T follicular helper cell (primary cell): ENCODE data around the gene MGAT5B.

Experiments
- DNase-seq: peaks from one replicate; pipeline ENCODE4 v3.0.0-alpha.2; 2020; ENCODE audit warnings: low read depth

MGAT5B gene

DNA sequence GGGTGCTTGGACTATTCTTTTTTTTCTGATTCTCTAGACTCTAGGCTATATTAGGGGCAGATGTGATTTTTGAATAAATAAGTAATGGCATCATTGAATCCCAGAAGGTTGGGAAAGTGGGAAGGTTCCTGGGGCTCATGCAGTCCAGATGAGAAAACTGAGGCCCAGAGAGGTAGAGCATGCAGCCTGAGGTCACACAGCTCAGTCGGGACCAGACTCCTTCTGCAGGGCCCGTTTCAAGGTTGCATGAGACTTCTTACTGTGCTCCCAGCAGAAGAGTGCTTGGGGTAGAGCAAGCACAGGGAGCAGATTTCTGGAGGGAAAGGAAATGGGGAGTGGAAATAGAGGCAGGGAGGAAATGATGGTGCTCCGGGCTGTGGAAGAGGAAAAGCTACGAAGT is 59.8 kb downstream of the MGAT5B start:
- DNase-seq: no peak

DNA sequence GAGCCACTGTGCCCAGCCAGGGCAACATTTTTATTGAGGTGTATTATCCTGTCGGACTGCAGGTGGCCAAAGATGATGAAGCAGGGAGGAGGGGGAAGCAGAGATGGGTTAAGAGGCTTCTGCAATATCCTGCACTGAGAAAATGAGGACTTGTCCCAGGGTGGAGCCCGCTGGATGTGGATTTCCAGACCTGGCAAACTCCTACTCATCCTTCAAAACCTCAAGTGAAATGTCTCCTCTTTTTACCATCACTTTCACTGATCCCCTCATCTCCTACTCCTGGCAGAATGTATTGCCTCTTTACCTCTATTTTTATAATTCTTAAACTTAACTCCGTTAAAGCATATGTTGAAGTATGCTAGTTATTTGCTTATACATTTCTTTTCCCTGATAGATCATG is 60.9 kb downstream of the MGAT5B start:
- no peak for DNase-seq

DNA sequence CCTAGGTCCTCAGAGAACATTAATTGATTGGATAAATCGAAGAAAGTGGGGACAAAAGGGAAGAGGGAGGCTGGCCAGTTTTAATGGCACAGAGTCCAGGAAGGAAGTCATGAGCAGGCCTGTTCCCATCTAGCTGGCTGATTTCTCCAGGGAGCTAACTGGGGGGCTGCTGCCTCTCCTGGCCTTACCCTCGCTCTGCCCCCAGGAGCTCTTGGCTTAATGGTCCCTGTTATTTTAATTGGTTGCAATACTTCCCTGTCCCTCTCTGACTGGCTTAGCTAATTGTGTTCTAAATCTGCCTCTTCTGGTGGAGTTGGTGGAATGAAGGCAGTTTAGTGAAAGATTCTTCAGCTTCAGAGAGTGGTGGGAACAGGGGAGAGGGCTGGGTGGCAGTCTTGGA is 61.4 kb downstream of the MGAT5B start:
- DNase-seq: no peak

DNA sequence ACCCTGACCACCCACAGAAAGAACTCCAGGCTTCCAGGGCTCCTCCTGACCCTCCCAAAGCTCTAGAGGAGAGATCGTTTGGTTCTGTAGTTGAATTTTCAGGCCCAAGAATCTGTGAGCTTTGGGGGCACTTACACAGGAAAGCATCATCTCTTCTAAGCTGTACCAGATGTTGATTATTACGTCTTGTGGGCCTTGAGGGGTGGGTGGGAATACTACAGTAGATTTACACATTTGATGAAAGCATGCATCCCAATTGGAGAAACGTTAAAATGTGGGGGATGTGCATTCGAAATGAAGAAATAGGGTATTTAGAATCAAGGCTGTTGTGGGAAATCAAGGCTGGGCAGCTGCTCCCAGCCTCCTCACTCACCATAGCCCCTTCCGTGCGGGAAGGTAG is 61.9 kb downstream of the MGAT5B start:
- no peak for DNase-seq

DNA sequence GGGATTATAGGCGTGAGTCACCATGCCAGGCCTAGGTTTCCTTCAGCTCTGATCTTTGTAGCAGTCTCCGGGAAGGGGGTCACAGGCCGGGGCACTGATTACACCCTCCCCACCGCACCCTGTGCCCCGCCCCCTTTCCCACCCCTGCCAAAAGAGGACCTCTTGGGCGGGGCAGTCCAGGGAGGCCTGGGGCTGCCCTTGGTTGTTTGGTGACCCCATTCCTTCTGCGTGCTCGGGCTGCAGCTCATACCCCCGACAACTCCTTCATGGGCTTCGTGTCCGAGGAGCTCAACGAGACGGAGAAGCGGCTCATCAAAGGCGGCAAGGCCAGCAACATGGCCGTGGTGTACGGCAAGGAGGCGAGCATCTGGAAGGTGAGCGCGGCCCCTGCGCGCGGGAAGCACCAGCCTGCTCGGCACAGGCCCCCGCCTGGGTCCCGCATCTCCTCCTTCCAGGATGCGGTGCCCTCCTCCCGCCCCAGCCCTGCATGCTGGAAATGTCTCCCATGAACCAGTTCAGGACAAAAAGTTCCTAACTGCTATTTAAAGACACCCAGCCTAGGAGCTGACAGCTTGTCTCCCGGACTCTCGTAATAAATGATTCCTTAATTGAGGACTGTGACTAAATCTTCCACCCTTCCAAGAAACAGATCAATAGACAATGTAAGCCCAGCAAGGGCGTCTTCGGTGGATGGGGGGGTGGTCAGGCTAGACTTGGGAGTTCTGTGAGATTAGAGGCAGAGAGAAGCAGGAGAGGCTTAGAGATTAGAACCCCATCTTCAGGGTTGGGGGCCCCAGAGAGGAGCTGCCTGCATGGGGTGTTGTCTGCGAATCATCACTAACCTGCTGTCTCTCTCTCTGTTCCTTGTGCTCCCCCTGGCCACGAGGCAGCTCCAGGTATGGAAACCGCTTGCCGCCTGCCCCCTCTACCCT is 64.5 kb downstream of the MGAT5B start:
- DNase-seq: no peak

DNA sequence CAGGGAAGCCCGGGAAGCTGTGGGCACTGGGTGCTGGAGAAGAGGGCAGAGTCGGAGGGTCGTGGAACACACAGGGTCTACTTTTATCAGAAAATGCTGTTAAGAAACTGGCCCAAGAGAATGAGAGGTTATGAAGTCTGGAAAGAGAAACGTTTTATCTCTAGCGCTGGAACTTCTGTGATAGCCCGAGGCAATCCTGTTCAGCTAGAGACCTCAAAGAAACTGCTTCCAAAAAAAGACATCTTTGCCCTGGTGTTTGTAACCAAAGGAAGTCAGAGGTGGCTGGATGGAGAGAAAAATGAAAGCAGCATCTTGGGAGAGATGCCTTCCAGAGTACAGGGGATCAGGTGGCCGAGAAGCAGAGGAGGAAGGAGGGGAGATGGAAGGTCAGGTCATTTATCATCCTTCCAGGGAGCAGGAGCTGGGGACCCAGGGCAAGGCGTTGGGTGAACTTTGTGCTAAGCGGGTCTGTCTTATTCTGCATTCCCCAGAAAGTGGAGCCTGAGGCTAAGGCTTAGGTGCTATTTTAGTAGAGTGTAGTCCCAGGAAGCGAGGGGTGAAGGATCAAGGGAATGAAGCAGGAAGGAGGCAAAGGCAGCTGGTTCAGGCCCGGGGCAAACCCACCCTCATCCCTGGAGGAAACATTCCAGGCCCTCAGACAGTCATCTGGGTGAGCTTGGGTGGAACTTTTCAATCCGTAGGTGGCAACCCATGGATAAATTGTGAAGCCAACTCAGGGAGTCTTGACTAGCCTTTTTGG is 66.5 kb downstream of the MGAT5B start:
- DNase-seq: no peak

DNA sequence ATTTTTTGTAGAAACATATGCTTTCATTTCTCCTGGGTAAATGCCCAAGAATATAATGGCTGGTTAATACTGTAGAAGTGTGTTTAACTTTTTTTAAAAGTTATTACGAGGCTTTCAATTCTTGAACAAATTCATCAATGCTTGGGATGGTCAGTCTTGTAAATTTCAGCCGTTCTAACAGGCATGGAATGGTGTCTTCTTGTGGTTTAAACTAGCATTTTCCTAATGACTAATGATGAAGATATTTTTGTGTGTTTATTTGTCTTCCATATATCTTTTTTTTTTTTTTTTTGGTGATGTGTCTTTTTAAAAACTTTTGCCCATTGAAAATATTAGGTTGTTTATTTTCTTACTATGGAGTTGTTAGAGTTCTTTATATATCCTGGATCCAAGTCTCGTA is 67.1 kb downstream of the MGAT5B start:
- DNase-seq: no peak

DNA sequence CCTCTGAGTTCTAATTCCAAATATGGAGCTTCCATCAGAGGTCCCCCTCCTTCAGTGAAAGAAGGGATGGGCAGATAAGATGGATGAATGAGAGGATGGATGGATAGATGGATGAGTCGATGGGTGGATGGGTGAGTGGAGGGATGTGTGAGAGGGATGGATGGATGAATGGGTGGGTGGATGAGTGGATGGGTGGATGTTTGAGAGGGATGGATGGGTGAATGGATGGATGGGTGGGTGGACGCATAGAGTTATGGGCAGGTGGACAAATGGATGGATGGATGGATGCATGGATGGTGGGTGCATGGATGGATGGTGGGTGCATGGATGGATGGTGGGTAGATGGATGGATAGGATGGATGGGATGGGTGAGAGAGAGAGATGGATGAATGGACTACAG is 69.0 kb downstream of the MGAT5B start:
- no peak for DNase-seq

DNA sequence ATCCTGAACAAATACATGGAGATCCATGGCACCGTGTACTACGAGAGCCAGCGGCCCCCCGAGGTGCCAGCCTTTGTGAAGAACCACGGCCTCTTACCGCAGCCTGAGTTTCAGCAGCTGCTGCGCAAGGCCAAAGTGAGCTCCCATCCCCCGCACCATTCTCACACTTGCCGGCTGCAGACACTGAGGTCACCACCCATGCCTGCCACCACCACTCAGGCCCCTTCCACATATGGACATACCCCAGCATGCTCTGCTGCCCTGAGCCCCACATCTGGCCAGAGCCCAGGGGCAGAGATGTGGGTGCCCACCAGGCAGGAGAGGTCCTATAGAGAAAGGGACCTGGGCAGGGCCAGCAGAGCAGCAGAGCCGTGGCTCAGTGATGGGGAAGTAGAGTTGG is 69.8 kb downstream of the MGAT5B start:
- no peak for DNase-seq

DNA sequence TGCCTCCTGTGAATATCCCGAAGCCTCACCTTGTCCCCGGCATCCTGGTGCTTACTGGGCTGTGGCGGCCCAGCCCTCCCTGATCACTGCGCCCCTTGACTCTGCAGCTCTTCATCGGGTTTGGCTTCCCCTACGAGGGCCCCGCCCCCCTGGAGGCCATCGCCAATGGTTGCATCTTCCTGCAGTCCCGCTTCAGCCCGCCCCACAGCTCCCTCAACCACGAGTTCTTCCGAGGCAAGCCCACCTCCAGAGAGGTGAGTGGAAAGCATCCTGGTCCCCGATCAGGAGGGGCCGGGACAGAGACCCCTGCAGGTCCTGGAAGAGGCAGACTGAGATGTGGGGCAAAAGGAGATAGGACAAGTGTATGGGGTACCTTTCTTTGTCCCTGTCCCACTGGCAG is 72.1 kb downstream of the MGAT5B start:
- no peak for DNase-seq

DNA sequence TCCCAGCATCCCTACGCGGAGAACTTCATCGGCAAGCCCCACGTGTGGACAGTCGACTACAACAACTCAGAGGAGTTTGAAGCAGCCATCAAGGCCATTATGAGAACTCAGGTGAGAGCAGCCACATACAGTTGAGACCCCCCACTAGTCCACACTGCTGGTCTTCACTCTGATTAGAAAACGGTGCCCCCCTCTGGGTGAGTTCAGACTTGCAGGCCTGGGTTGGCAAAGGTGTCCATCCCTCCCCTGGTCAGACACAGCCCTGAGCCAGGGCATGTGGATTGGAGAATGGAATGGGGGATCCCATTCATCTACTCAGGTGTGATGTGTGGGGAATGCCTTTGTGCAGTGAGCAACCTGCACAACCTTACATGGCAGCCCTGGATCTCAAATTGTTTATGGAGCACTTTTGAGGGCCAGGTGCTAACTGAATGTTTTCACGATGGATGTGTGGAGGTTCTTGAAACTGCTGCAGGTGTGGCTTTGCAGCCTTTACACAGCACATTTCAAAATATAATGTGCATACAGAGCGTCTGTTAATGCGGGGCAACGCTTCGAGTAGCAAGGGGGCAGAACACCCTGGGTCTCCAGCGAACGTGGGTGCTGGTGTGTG is 72.6 kb downstream of the MGAT5B start:
- DNase-seq: no peak

DNA sequence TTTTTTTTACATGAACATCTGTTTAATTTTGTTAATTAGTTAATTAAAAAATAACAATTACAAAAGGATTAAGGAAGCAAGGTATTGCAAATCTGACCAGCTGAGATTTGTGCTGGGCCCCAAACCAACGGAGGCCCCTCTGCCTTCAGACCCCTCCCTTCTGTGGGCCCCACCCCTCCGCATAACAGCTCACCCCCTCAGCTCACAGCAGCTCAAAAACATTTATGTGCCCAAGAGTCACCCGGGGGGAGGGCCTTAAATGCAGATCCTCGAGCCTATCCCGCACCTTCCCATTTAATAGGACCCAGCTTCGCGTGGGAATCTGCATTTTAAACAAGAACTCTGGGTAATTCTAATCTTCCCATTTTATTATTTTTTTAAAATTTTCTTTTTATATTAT is 75.0 kb downstream of the MGAT5B start:
- DNase-seq: no peak

DNA sequence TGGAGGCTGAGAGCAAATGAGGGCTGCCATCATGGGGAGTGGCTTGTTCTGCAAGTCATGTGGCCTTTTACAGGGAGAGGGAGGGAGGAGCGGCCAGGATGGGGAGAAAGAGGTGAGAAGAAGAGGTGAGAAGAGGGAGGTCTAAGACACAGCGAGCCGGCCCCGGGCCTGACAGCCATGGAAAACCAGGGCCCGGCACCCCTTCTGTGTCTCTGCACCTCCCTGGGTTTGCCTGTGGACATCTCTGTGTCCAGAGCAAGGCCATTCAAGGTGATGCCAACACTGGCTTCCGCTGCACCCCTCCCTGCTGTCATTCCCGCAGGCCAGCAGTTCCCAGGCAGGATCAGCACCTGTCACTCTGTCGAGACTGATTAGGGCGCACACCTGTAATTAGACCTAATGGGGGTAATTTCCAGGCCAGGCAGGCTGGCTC is 75.6 kb downstream of the MGAT5B start:
- no peak for DNase-seq

DNA sequence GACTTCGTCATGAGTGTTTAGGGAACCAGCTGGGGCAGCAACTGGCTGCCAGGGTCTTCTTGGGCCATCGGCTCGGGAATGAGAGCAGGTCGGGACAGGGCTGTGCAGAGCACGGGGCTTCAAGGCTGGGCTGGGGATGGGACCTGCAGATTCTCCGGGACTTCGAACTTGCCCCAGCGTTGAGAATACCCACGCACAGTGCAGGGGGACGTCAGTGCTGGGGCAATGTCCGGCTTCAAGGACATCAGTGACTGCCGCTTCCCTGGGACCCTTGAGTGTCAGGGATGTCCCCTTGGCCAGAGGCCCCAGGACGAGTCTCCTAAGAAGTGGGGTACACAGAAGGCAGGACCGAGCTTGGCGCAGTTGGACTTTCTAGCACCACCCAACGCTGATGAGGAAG is 76.3 kb downstream of the MGAT5B start:
- no peak for DNase-seq

DNA sequence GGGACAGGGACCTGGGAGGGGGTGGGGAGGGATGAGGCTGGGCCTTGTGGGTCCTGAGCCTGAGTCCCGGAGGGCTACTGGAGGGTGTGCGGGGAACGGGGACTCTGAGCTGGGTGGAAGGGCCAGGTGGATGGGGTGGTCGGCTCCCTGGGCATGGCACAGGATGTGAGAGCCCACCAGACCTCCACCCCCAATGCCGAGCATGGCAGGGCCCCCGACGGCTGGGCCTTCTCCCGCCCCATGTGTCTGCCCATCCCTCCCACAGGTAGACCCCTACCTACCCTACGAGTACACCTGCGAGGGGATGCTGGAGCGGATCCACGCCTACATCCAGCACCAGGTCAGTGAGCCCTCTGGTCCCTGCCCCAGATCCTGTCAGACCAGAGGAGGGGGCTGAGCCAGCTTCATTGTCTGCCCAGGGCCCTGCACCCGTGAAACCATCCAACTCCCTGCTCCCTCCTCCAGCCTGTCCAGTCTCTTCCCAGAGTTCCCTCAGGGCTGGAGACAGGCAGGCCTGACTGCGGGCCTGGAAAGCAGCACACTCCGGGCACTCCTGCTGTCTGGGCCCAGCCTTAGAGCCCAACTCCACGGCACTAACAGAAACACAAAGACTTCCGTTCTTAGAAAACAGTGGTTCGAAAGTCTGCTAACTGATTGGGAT is 78.0 kb downstream of the MGAT5B start:
- no peak for DNase-seq

DNA sequence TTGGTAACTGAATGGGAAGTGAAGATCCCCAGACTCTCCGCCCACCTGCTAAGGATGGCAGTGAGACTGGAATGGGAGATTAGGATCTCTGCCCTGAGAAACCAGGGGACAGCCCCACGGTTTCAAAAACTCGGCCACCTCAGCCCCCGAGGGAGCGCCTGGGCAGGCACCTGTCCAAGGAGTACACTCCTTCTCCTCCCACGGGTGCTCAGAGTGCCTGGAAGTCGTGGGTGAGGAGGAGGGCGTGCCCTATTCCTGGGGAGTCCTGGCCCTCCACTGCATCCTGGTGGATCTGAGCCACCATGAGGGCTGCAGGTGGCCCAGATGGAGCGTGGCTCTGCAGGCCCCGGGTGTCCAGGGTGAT is 78.5 kb downstream of the MGAT5B start:
- no peak for DNase-seq

DNA sequence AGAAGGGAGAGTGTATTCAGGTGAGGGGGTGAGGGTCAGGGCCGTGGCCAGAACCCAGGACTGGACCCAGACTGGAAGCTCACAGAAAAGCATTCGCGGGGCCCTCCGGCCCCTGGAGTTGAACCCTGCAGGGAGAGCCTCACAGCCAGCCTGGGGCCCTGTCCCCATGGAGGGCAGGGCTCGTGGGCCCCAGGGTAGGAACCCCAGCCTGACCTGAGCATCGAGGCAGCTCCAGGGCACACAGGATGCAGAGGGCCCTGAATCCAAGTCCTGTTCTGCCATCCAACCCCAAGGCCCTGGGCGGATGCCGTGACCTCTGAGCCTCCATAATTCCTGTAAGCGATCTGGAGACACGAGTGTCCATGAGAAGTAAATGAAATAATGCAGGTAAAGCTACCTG is 79.1 kb downstream of the MGAT5B start:
- no peak for DNase-seq

DNA sequence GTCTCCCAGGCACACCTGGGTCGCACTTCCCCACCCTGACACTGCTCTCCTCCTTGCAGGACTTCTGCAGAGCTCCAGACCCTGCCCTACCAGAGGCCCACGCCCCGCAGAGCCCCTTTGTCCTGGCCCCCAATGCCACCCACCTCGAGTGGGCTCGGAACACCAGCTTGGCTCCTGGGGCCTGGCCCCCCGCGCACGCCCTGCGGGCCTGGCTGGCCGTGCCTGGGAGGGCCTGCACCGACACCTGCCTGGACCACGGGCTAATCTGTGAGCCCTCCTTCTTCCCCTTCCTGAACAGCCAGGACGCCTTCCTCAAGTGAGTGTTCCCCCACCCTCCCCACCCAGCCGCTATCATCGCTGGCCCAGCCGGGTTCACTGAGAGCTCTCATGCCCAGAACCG is 79.6 kb downstream of the MGAT5B start:
- no peak for DNase-seq

DNA sequence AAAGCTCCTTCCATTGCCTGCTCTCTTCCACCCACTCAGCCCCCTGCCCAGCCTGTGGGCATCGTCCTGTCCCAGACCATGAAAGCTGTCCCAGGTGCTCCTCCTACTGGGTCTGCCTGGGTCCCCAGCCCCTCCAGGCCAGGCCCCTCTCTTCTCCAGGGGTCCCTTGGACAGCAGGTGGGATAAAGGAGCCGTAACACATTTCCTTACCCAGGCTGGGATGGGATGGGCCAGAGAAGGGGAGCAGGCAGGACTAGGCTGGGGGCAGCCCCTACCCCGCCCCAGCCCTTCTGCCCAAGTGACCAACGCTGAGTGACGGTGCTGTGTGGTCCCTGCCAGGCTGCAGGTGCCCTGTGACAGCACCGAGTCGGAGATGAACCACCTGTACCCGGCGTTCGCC is 80.1 kb downstream of the MGAT5B start:
- no peak for DNase-seq

DNA sequence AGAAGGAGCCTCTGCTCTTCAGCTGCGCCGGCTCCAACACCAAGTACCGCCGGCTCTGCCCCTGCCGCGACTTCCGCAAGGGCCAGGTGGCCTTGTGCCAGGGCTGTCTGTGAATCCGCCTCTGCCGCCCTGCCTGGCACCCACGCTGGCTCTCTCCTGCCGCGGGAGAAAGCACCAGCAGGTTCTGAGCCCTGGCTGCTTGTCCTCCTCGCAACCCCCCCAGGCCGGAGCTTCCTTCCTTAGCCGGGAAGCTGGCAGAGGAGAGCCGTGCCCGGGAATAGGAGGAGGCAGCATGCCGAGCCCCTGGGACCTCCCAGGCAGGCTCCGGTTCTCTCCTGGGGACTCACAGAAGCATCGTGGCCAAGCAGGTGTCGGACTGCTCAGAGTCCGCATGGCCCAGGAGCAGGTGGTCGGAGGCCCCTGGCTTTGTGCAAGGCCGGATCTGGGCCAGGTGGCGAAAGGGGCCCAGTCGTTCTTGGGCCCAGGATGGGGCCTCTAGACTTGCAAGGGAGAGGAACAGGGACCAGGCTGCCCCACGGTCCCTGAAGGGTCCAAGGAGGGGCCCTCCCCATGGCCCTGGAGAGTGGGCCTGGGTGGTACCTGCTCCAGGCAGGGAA is 80.6 kb downstream of the MGAT5B start:
- DNase-seq: no peak

DNA sequence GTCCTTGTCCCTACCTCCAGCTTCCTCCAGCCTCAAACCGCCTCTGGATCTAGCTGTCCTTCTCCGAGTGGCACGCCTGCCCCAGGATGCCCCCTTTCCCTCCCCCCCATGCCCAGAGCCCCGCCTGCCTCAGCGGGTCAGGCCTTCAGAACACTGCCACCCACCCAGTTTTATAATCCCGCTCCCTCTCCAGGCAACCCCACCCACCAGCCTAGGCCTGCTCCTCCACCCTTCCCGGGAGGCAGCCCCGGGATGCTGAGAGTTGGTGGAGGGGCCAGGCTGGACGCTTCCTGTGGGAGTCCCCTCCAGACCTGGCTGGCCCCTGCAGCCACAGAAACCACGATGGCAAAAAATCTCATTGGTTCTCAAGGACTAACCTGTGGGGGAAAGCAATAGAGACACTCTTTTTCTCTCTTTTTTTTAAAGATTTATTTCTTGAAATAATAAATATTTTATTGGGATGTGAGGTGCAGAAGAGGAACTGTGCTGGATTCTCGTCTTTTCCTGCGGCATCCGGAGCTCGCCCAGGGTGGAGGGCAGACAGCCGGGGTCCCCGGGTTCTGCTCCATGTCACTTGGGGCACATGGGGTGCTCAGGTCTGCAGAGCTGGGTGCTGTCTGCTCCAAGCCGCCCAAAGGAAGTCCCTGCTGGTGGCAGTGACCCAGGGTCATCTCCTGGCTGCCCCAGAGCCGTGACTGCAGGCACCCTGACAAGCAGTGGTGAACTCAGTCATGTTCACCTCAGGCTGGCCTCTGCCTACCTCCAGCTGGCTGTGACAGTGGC is 81.9 kb downstream of the MGAT5B start:
- no peak for DNase-seq
